Tibial nerve (tissue), 3 donors: ENCODE measurements around the gene ARHGAP6.

Experiments used
- POLR2A ChIP-seq, 2 donors: fragments of 450-650 bp; IDR thresholded peaks; one replicate each; pipeline ENCODE4 v1.6.1; 2017; ENCODE audit warnings: antibody characterized with exemption in 2 of 2, mild to moderate bottlenecking in 2 of 2, moderate library complexity in 2 of 2
- TF ChIP-seq, protein P1 (sequence below), 5 experiments: fragments of 200-600 bp in 3 of 5; fragments of 450-650 bp in 2 of 5; sonication (generic) in 3 of 5; IDR thresholded peaks; one replicate each; pipeline ENCODE4 v1.5.1; 2016 to 2019; ENCODE audit warnings: antibody characterized with exemption in 5 of 5, mild to moderate bottlenecking in 3 of 5, moderate library complexity in 2 of 5

DNA sequence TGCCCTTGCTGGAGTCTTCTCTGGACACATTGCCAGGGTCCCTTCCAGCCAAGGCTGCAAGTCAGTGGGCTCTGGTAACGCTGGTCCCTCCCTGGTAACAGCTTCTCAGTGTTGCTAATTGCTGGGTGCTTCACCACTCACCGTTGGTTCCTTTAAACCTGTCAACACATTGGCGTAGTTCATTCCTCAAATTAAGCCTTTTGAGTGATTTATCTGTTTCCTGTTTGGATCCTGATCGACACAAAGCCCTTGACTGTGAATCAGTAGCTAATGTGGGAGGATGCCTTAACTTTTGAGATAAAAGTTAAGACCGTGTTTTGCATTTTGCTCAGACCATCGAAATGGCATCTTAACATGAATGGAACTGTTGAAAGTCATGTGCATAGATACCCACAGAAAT, 246.6 kb downstream of the ARHGAP6 start:
- TF ChIP-seq, protein P1, sequence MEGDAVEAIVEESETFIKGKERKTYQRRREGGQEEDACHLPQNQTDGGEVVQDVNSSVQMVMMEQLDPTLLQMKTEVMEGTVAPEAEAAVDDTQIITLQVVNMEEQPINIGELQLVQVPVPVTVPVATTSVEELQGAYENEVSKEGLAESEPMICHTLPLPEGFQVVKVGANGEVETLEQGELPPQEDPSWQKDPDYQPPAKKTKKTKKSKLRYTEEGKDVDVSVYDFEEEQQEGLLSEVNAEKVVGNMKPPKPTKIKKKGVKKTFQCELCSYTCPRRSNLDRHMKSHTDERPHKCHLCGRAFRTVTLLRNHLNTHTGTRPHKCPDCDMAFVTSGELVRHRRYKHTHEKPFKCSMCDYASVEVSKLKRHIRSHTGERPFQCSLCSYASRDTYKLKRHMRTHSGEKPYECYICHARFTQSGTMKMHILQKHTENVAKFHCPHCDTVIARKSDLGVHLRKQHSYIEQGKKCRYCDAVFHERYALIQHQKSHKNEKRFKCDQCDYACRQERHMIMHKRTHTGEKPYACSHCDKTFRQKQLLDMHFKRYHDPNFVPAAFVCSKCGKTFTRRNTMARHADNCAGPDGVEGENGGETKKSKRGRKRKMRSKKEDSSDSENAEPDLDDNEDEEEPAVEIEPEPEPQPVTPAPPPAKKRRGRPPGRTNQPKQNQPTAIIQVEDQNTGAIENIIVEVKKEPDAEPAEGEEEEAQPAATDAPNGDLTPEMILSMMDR (IDR thresholded peaks at IDR 0.05), result no peak
- TF ChIP-seq POLR2A (IDR thresholded peaks at IDR 0.05), result no peak
